Measurements from ENCODE around the gene LZTR1. TPM values are rescaled to one million over a fixed set of nuclear protein-coding genes. Genes with fewer than 3 reads are reported as not detected.

The LZTR1 gene
- total RNA-seq, 1 experiment from 2014 or later, result 40.2 TPM

DNA sequence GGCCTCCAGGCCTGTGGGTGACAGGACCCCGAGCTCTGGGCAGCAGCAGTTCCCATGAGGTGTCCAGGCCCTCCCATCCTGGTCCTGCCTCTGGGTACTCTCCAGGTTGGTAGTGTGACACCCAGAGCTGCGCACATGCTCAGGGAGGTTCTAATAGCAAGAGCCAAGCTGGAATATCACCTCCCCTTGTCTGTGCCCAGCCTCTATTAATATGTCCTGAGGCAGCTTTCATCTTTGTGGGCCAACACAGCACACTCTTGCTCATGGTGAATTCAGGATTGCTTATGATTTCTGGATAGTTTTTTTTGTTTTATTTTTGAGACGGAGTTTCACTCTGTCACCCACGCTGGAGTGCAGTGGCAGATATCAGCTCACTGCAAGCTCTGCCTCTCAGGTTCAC lies 36.2 kb downstream of the LZTR1 start:
- no peaks in the 10 kb centered on the region for H3K27me3 ChIP-seq (ENCODE audit: control insufficient read depth, insufficient read depth, low read length)
- no peak overlapping the region for H3K27ac ChIP-seq (ENCODE audit: low read length)
- ATAC-seq, result no peak
- no peak overlapping the region for H3K4me3 ChIP-seq (ENCODE audit: low read depth in 2 of 2, low read length in 2 of 2)
- ChIA-PET CTCF (no interaction called here), POLR2A (no interaction called here)
- BruUV-seq (replicated peaks), result no TSS peak
- in situ Hi-C loops (cut with HindIII; ENCODE audit: low pct_unique_long_range_greater_than_20kb, low sequenced_read_pairs), result no loop called here
- no peaks in the 10 kb centered on the region for H3K9me3 ChIP-seq (ENCODE audit: control insufficient read depth, insufficient read depth, low read depth, low read length)
- intact Hi-C loops (cut with micrococcal nuclease; ENCODE audit: unreplicated experiment), result no loop called here
- DNase-seq (ENCODE audit: low read depth, low spot score), result no peak
- H3K4me1 ChIP-seq (ENCODE audit: control insufficient read depth, insufficient read depth, low read length), result peaks cover 9% of the 10 kb centered on the region
- no peaks in the 10 kb centered on the region for H3K36me3 ChIP-seq (ENCODE audit: control insufficient read depth, insufficient read depth, low read length)
- TF ChIP-seq TCF7L2 (IDR thresholded peaks at IDR 0.05; ENCODE audit: low read depth, low read length), result no peak
- no peak for TF ChIP-seq POLR2AphosphoS5 (IDR thresholded peaks at IDR 0.05; ENCODE audit: low read depth, low read length)
- TF ChIP-seq SIN3A (IDR thresholded peaks at IDR 0.05; ENCODE audit: borderline replicate concordance, insufficient read depth, low read depth, low read length), result no peak
- TF ChIP-seq, protein P1, sequence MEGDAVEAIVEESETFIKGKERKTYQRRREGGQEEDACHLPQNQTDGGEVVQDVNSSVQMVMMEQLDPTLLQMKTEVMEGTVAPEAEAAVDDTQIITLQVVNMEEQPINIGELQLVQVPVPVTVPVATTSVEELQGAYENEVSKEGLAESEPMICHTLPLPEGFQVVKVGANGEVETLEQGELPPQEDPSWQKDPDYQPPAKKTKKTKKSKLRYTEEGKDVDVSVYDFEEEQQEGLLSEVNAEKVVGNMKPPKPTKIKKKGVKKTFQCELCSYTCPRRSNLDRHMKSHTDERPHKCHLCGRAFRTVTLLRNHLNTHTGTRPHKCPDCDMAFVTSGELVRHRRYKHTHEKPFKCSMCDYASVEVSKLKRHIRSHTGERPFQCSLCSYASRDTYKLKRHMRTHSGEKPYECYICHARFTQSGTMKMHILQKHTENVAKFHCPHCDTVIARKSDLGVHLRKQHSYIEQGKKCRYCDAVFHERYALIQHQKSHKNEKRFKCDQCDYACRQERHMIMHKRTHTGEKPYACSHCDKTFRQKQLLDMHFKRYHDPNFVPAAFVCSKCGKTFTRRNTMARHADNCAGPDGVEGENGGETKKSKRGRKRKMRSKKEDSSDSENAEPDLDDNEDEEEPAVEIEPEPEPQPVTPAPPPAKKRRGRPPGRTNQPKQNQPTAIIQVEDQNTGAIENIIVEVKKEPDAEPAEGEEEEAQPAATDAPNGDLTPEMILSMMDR (IDR thresholded peaks at IDR 0.05), result no peak
- TF ChIP-seq, protein P2, sequence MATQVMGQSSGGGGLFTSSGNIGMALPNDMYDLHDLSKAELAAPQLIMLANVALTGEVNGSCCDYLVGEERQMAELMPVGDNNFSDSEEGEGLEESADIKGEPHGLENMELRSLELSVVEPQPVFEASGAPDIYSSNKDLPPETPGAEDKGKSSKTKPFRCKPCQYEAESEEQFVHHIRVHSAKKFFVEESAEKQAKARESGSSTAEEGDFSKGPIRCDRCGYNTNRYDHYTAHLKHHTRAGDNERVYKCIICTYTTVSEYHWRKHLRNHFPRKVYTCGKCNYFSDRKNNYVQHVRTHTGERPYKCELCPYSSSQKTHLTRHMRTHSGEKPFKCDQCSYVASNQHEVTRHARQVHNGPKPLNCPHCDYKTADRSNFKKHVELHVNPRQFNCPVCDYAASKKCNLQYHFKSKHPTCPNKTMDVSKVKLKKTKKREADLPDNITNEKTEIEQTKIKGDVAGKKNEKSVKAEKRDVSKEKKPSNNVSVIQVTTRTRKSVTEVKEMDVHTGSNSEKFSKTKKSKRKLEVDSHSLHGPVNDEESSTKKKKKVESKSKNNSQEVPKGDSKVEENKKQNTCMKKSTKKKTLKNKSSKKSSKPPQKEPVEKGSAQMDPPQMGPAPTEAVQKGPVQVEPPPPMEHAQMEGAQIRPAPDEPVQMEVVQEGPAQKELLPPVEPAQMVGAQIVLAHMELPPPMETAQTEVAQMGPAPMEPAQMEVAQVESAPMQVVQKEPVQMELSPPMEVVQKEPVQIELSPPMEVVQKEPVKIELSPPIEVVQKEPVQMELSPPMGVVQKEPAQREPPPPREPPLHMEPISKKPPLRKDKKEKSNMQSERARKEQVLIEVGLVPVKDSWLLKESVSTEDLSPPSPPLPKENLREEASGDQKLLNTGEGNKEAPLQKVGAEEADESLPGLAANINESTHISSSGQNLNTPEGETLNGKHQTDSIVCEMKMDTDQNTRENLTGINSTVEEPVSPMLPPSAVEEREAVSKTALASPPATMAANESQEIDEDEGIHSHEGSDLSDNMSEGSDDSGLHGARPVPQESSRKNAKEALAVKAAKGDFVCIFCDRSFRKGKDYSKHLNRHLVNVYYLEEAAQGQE (IDR thresholded peaks at IDR 0.05; ENCODE audit: insufficient read depth in 1 of 2, low read depth in 2 of 2, low read length in 1 of 2), result no peak

DNA sequence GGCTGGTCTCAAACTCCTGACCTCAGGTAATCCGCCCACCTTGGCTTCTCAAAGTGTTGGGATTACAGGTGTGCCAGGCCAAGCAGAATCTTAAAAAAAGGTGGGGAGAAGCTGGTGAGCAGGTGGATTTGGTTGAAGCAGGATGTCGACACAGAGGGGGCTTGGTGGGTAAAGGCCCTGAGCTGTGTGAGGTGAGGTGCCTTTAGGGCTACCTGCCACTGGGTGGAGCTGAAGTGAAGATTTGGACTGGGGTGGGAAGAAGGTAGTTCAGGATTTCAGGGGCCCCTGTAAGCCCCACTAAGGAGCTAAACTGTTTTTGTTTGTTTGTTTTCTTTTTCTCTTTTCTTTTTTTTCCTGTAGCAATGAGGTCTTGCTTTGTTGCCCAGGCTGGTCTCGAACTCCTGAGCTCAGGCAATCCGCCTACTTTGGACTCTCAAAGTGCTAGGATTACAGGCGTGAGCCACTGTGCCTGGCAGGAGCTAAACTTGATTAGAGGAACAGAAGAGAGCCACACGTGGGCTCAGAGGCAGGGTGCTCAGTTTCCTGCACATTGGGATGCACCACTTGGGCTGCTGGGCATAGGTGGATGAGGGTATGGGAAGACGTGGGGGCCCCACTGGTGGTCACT lies 38.8 kb downstream of the LZTR1 start:
- BruUV-seq (replicated peaks), result no TSS peak

More for the DNA sequence above, 38.8 kb downstream of the LZTR1 start:
- CTCF ChIA-PET, result no interaction called here
- TF ChIP-seq TCF7L2 (IDR thresholded peaks at IDR 0.05; ENCODE audit: low read depth, low read length) (no peak), POLR2AphosphoS5 (IDR thresholded peaks at IDR 0.05; ENCODE audit: low read depth, low read length) (no peak), SIN3A (IDR thresholded peaks at IDR 0.05; ENCODE audit: borderline replicate concordance, insufficient read depth, low read depth, low read length) (no peak)
- TF ChIP-seq, protein P2 (IDR thresholded peaks at IDR 0.05; ENCODE audit: insufficient read depth in 1 of 2, low read depth in 2 of 2, low read length in 1 of 2), result no peak
- TF ChIP-seq, protein P1 (IDR thresholded peaks at IDR 0.05), result no peak
- DNase-seq (ENCODE audit: low read depth, low spot score) (no peak), ATAC-seq (no peak; the same call in 1 of the 2 replicates)
- H3K4me1 ChIP-seq (ENCODE audit: control insufficient read depth, insufficient read depth, low read length), result no peaks in the 10 kb centered on the region
- H3K27me3 ChIP-seq (ENCODE audit: control insufficient read depth, insufficient read depth, low read length), result no peaks in the 10 kb centered on the region
- no peaks in the 10 kb centered on the region for H3K36me3 ChIP-seq (ENCODE audit: control insufficient read depth, insufficient read depth, low read length)
- POLR2A ChIA-PET, result interaction anchor here (0.6 kb wide), 1 partner anchor 10 kb away, joined by 3 read pairs; no protein-coding TSS in a partner anchor
- in situ Hi-C loops (cut with HindIII; ENCODE audit: low pct_unique_long_range_greater_than_20kb, low sequenced_read_pairs) (no loop called here), intact Hi-C loops (cut with micrococcal nuclease; ENCODE audit: unreplicated experiment) (no loop called here)
- no peak overlapping the region for H3K27ac ChIP-seq (ENCODE audit: low read length)
- H3K4me3 ChIP-seq (ENCODE audit: low read depth in 2 of 2, low read length in 2 of 2), result no peak overlapping the region
- H3K9me3 ChIP-seq (ENCODE audit: control insufficient read depth, insufficient read depth, low read depth, low read length), result no peaks in the 10 kb centered on the region

Measured in Panc1 (cell line).